LNCaP clone FGC (cell line): ENCODE results near the gene PRR16.

Experiments used
- DNase-seq: peaks from one replicate; pipeline ENCODE4 v3.0.0-alpha.2; 2011; ENCODE audit warnings: low read depth
- H3K4me3 ChIP-seq: 2 replicates; pipeline ENCODE4 v1.5.1; 2011; ENCODE audit warnings: mild to moderate bottlenecking, low read depth, low read length, control low read depth
- CTCF ChIP-seq: IDR thresholded peaks from 2 replicates; pipeline ENCODE4 v1.5.1; 2012; ENCODE audit warnings: mild to moderate bottlenecking; ENCODE audit not compliant: control insufficient read depth, insufficient read depth; ENCODE audit errors: extremely low read depth

Gene PRR16

DNA sequence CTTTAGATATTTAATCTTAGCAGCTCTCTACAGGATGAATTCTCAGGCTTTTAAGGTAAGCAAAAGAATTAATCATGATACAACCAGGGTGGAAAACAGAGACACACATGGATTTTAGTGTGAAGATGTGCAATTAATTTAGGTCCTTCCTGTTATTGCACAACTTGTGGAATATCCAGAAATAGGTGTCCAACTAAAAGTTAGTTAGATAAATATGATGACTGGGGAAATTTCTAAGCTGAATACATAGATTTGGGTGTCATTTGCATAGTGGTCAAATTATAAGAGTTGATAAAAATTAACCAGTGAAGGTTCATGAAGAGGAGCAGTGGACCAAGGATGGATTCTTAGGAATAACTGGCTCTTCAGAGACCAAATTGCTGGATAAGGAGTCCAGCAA lies 266.1 kb downstream of the PRR16 start:
- TF ChIP-seq CTCF, result no peak
- DNase-seq, result no peak
- H3K4me3 ChIP-seq, result no peak overlapping the region

DNA sequence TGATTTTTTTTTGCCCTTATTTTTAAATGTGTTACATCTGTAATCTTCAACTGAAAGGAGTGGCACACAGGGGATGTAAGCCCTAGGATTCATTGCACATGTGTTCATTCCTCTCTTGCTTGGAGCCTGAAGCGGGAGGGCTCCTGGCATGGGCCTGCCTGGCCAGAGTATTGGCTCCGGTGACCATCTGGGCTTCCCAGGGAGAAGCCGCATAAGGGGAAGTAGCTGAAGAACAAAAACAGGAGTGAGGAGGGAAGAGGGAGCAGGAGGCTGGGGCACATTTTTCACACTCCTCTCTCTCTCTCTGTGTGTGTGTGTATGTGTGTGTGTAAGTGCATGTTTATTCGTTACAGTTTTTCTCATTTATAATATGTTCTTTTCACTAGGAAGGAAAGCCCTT lies 269.9 kb downstream of the PRR16 start:
- TF ChIP-seq CTCF, result no peak
- no peak for DNase-seq
- H3K4me3 ChIP-seq, result no peak overlapping the region

DNA sequence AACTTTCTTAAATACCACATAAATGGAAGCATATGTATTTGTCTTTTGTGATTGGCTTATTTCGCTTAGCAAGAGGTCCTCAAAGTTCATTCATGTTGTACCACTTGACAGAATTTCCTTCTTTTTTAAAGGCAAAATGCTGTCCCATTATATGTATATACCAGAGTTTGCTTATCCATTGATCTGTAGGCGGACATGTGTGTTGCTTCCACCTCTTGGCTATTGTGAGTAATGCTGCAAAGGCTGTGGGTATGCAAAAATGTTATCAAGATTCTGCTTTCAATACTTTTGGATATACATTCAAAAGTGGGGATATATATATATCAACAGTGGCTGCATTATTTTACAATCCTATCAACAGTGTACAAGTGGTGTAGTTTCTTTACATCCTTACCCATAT lies 271.0 kb downstream of the PRR16 start:
- no peak overlapping the region for H3K4me3 ChIP-seq
- TF ChIP-seq CTCF, result peak; percentile 26; the same call in 1 of the 2 replicates
- DNase-seq, result no peak
